A549 (cell line): ENCODE measurements around the gene ADGRB2.

Experiments used
- CEBPB ChIP-seq, 2 experiments: fragments of >200 bp in 1 of 2; sonication (Bioruptor Twin) in 1 of 2; formaldehyde crosslinking in 1 of 2; IDR thresholded peaks; 2 replicates each; pipeline ENCODE4 v1.6.1; 2012 to 2016
- CHD2 ChIP-seq: fragments of 150-350 bp; IDR thresholded peaks from 2 replicates; pipeline ENCODE4 v1.6.1; 2014; ENCODE audit warnings: low read length; ENCODE audit not compliant: partially characterized antibody
- FOSB ChIP-seq: fragments of 250-450 bp; sonication (Bioruptor Pico); IDR thresholded peaks from 2 replicates; pipeline ENCODE4 v1.5.0; 2020; ENCODE audit warnings: mild to moderate bottlenecking, moderate library complexity
- HDAC2 ChIP-seq: fragments of 200-600 bp; sonication (generic); IDR thresholded peaks from 2 replicates; pipeline ENCODE4 v1.6.1; 2016
- JUNB ChIP-seq: fragments of >200 bp; sonication (Bioruptor Twin); formaldehyde crosslinking; IDR thresholded peaks from 2 replicates; pipeline ENCODE4 v1.6.1; 2016
- POLR2AphosphoS2 ChIP-seq: conservative IDR thresholded peaks from 2 replicates; pipeline ENCODE4 v1.6.1; 2012; ENCODE audit warnings: low read length, improper control_type of control experiment, inconsistent platforms
- RCOR1 ChIP-seq: fragments of 150-350 bp; IDR thresholded peaks from 2 replicates; pipeline ENCODE4 v1.6.1; 2014; ENCODE audit warnings: antibody characterized with exemption, low read length, low read depth
- ZSCAN20 ChIP-seq: fragments of 250-450 bp; sonication (Bioruptor Pico); IDR thresholded peaks from 2 replicates; pipeline ENCODE4 v1.8.0; 2022; ENCODE audit warnings: mild to moderate bottlenecking, moderate library complexity
- TF ChIP-seq, protein P1 (sequence below): fragments of >200 bp; sonication (Bioruptor Twin); formaldehyde crosslinking; IDR thresholded peaks from 3 replicates; pipeline ENCODE4 v1.5.1; 2016

DNA sequence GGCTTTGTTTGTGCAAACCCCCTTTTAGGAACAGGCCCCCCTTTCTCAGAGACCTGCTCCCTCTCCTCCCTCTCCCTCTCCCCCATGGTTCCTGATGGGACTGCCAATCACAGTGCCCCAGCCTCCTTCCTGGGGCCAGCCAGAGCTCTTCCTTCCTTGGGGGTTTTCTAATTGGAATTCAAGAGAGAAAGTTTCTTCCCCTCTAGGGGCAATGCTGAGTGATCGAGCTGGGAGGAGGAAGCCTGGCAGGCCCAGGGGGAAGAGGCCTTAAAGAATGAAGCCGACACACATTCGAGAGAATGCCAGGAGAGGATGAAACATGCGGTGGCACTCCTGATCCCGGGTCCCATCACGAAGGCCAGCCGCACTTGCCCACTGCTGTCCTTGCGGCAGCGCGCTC is 39.0 kb downstream of the ADGRB2 start:
- TF ChIP-seq CEBPB (IDR thresholded peaks at IDR 0.05) = no peak
- no peak for TF ChIP-seq FOSB (CRISPR knock-in tag)
- TF ChIP-seq, protein P1, sequence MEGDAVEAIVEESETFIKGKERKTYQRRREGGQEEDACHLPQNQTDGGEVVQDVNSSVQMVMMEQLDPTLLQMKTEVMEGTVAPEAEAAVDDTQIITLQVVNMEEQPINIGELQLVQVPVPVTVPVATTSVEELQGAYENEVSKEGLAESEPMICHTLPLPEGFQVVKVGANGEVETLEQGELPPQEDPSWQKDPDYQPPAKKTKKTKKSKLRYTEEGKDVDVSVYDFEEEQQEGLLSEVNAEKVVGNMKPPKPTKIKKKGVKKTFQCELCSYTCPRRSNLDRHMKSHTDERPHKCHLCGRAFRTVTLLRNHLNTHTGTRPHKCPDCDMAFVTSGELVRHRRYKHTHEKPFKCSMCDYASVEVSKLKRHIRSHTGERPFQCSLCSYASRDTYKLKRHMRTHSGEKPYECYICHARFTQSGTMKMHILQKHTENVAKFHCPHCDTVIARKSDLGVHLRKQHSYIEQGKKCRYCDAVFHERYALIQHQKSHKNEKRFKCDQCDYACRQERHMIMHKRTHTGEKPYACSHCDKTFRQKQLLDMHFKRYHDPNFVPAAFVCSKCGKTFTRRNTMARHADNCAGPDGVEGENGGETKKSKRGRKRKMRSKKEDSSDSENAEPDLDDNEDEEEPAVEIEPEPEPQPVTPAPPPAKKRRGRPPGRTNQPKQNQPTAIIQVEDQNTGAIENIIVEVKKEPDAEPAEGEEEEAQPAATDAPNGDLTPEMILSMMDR = no peak
- TF ChIP-seq JUNB = no peak
- TF ChIP-seq ZSCAN20 = no peak
- no peak for TF ChIP-seq POLR2AphosphoS2
- no peak for TF ChIP-seq HDAC2
- TF ChIP-seq RCOR1 = no peak
- no peak for TF ChIP-seq CHD2
